K562 (cell line): ENCODE results near the gene DCAF8. TPM values are rescaled to one million over a fixed set of nuclear protein-coding genes. Genes with fewer than 3 reads are reported as not detected.

Experiments used
- ATAC-seq: fragments of 200-7000 bp; cut with Tn5 transposase; 3 replicates; pipeline ENCODE4 v1.9.1; 2020; ENCODE audit warnings: moderate library complexity
- BruUV-seq: library from RNA; stranded (reverse); fragments of 400-500 nt; replicated peaks from 2 replicates; lab custom pipeline; 2021; lab: Mats Ljungman, UMichigan
- CTCF ChIA-PET: fragments of 300-600 bp; formaldehyde crosslinking; extraction: SDS; loops from one replicate; lab custom pipeline; 2021; ENCODE audit warnings: low intra/inter-chr PET ratio; lab: Yijun Ruan, JAX
- POLR2A ChIA-PET: fragments of 300-600, 350-650 bp; sonication (Branson Sonifier 250); formaldehyde crosslinking; extraction: SDS; loops from one replicate; lab custom pipeline; 2021; ENCODE audit warnings: antibody characterized with exemption, inconsistent platforms; lab: Yijun Ruan, JAX
- DNase-seq, 4 experiments: peaks; one replicate each; pipeline versions ENCODE4 v3.0.0 to v3.0.0-alpha.2; 2011 to 2018; ENCODE audit warnings: low spot score in 3 of 4, mixed read lengths in 3 of 4; ENCODE audit errors: extremely low read depth in 1 of 4
- FAIRE-seq: peaks from 2 replicates; lab custom pipeline; 2011; peaks lifted over from hg19 to GRCh38; lab: Jason Lieb, UNC
- H2AFZ ChIP-seq: 2 replicates; pipeline ENCODE4 v1.6.0; 2011; ENCODE audit warnings: low read depth, low read length, control low read depth, inconsistent platforms
- H3K27ac ChIP-seq: fragments of 200-600 bp; 3 replicates; pipeline ENCODE4 v1.8.0; 2011; ENCODE audit warnings: low read depth, mild to moderate bottlenecking, control low read depth, inconsistent platforms, low read length, moderate library complexity, mixed read lengths; ENCODE audit errors: extremely low read depth
- H3K27me3 ChIP-seq, 2 experiments: fragments of 300-600 bp in 1 of 2; 2 replicates in 1 of 2; 3 replicates in 1 of 2; pipeline versions ENCODE4 v1.6.0 to v1.8.0; 2011; ENCODE audit warnings: inconsistent platforms in 2 of 2, low read length in 2 of 2, mild to moderate bottlenecking in 1 of 2, mixed read lengths in 1 of 2, moderate library complexity in 1 of 2; ENCODE audit not compliant: control insufficient read depth in 2 of 2, insufficient read depth in 2 of 2
- H3K36me3 ChIP-seq: fragments of 300-600 bp; 3 replicates; pipeline ENCODE4 v1.8.0; 2011; ENCODE audit warnings: mild to moderate bottlenecking, low read length, inconsistent platforms; ENCODE audit not compliant: control insufficient read depth, insufficient read depth
- H3K4me1 ChIP-seq, 2 experiments: fragments of 200-600 bp in 1 of 2; replicated peaks in 1 of 2; 2 replicates in 1 of 2; 3 replicates in 1 of 2; pipeline versions ENCODE4 v1.5.1 to v1.8.0; 2011; ENCODE audit warnings: inconsistent platforms in 2 of 2, low read length in 2 of 2, mild to moderate bottlenecking in 1 of 2, mixed read lengths in 1 of 2, moderate library complexity in 1 of 2; ENCODE audit not compliant: control insufficient read depth in 2 of 2, insufficient read depth in 2 of 2
- H3K4me2 ChIP-seq: 2 replicates; pipeline ENCODE4 v1.6.1; 2011; ENCODE audit warnings: low read length, control low read depth, inconsistent platforms, mixed read lengths; ENCODE audit not compliant: insufficient read depth
- H3K4me3 ChIP-seq: fragments of 200-600 bp; sonication (generic), shearing (Covaris generic); 2 replicates; pipeline ENCODE4 v1.5.1; 2016; ENCODE audit warnings: control low read depth, inconsistent platforms
- H3K79me2 ChIP-seq: fragments of 200-600 bp; 3 replicates; pipeline ENCODE4 v1.8.0; 2011; ENCODE audit warnings: low read length, inconsistent platforms; ENCODE audit not compliant: control insufficient read depth, insufficient read depth
- H3K9ac ChIP-seq, 2 experiments: 2 replicates each; pipeline versions ENCODE4 v1.6.0 to v1.6.1; 2011; ENCODE audit warnings: low read depth in 2 of 2, low read length in 2 of 2, control low read depth in 1 of 2, inconsistent platforms in 1 of 2, mild to moderate bottlenecking in 1 of 2, mixed read lengths in 1 of 2; ENCODE audit not compliant: insufficient read depth in 1 of 2
- H3K9me1 ChIP-seq: one replicate; pipeline ENCODE4 v1.6.0; 2011; ENCODE audit warnings: inconsistent platforms, mild to moderate bottlenecking, low read length, moderate library complexity; ENCODE audit not compliant: control insufficient read depth, insufficient read depth
- H3K9me3 ChIP-seq: replicated peaks from 2 replicates; pipeline ENCODE4 v1.5.1; 2011; ENCODE audit warnings: low read depth, low read length, inconsistent platforms; ENCODE audit not compliant: control insufficient read depth, insufficient read depth
- H4K20me1 ChIP-seq: replicated peaks from 2 replicates; pipeline ENCODE4 v1.6.1; 2011; ENCODE audit warnings: low read length, inconsistent platforms, mixed read lengths; ENCODE audit not compliant: control insufficient read depth, insufficient read depth
- KAT2B ChIP-seq: IDR thresholded peaks from one replicate; pipeline ENCODE4 v1.6.1; 2012; ENCODE audit warnings: low read depth, mild to moderate bottlenecking, control low read depth, inconsistent platforms, low read length, moderate library complexity
- MTA3 ChIP-seq: fragments of 450-650 bp; formaldehyde crosslinking; IDR thresholded peaks from 2 replicates; pipeline ENCODE4 v1.6.1; 2017; ENCODE audit warnings: mild to moderate bottlenecking, borderline replicate concordance
- PHF21A ChIP-seq: fragments of 450-650 bp; IDR thresholded peaks from 2 replicates; pipeline ENCODE4 v1.6.1; 2017; ENCODE audit warnings: low read depth, borderline replicate concordance
- RBFOX2 ChIP-seq: fragments of 200-400 bp; formaldehyde crosslinking; IDR thresholded peaks from 2 replicates; pipeline ENCODE4 v1.6.1; 2017; ENCODE audit warnings: low read depth, mild to moderate bottlenecking, low read length, moderate library complexity
- SP2 ChIP-seq: IDR thresholded peaks from 2 replicates; pipeline ENCODE4 v1.6.1; 2011; ENCODE audit warnings: mild to moderate bottlenecking, low read depth, low read length, moderate library complexity; ENCODE audit not compliant: poor library complexity, severe bottlenecking; ENCODE audit errors: extremely low read depth
- ZBTB1 ChIP-seq: sonication (generic); formaldehyde crosslinking; IDR thresholded peaks from 2 replicates; pipeline ENCODE4 v1.8.1; 2023; ENCODE audit warnings: missing genetic modification reagents, low read depth, mild to moderate bottlenecking, borderline replicate concordance
- WGBS: fragments of 100-300 bp; shearing (Covaris generic); methylation state at CpG from one replicate; pipeline ENCODE4 v1.1.6; 2016; ENCODE audit warnings: low coverage, mixed read lengths; ENCODE audit not compliant: insufficient coverage; ENCODE audit errors: missing lambda C conversion rate; 5-methylcytosine and 5-hydroxymethylcytosine counted together
- in situ Hi-C: fragments of 300-500 bp; cut with MboI; formaldehyde crosslinking; loops from 4 replicates; pipeline ENCODE4 v1.15.0; 2018; ENCODE audit warnings: inconsistent platforms, mixed read lengths
- intact Hi-C: fragments of 100-400 bp; cut with micrococcal nuclease; formaldehyde crosslinking; loops from 2 replicates; pipeline ENCODE4 v1.14.2; 2022
- polyA plus RNA-seq, 8 experiments: library from polyadenylated mRNA; depleted of rRNA in 4 of 8; stranded (reverse) in 5 of 8; unstranded in 3 of 8; fragments of >200 nt; fragmentation: Nextera tagmentation in 2 of 8; fragmentation: Illumina TruSeq in 1 of 8; extraction: Ambion mirVana in 2 of 8; extraction: Trizol in 1 of 8; gene quantifications; 2 replicates each; pipeline versions ENCODE4 v1.2.1 to v1.2.3, GENCODE V29; 2011 to 2014; ENCODE audit warnings: inconsistent platforms in 1 of 8, missing spikeins in 1 of 8
- total RNA-seq, 7 experiments: library from RNA; depleted of rRNA in 6 of 7; stranded (reverse); fragments of >200 nt in 6 of 7; fragmentation: Illumina TruSeq in 2 of 7; extraction: Trizol in 2 of 7; gene quantifications; 2 replicates each; pipeline versions ENCODE4 v1.2.1 to v1.2.3, GENCODE V29; 2011 to 2021; ENCODE audit warnings: low replicate concordance in 1 of 7

The DCAF8 gene
- total and polyA plus RNA-seq, 9 of the 15 experiments (the other 6 are each of a cell fraction or from before 2014, with no cell fraction given): 11.6 to 149 (median 81.3) TPM

DNA sequence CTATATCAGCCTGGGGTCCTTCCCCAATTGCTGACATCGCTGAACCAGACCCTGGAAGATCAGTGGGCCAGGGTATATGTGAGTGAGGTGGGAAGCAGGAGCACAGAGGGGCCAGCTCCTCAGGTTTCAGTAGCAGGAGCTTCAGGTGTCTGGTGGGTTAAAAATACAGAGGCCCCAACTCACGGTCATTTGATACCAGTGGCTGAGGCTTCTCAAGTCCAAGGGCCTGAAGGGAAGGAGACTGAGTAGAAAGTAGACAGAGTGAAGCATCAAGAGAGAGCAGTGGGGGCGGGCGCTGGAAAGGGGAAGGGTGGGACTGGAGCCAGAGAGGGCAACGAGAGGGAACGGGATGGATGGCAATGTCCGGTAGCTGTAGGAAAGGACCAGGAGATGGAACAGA is 74.0 kb downstream of the DCAF8 start:
- no peaks in the 10 kb centered on the region for H3K9me3 ChIP-seq
- no peaks in the 10 kb centered on the region for H4K20me1 ChIP-seq
- TF ChIP-seq MTA3 (no peak), SP2 (no peak), RBFOX2 (no peak), PHF21A (no peak), ZBTB1 (CRISPR knock-in tag) (no peak), KAT2B (no peak)
- TF ChIP-seq, all 486 proteins: peak for 0
- no peak for FAIRE-seq
- intact Hi-C loops: no loop called here
- Histone ChIP-seq H3K36me3 (no peaks in the 10 kb centered on the region), H3K79me2 (no peaks in the 10 kb centered on the region), H3K4me1 (peaks cover 2 to 4% of the 10 kb centered on the region in 2 experiments), H3K9ac (no peak overlapping the region), H3K4me2 (no peak overlapping the region), H3K4me3 (no peak overlapping the region), H2AFZ (no peak overlapping the region), H3K27ac (no peak overlapping the region), H3K9me1 (no peaks in the 10 kb centered on the region), H3K27me3 (peaks cover 22 to 48% of the 10 kb centered on the region in 2 experiments; a peak in 4 of 5 replicates)
- DNase-seq: no peak
- 11% methylated on average over 2 of the region's 7 CpGs for WGBS
- ChIA-PET POLR2A (interaction anchor here (0.5 kb wide), 1 partner anchor 172 kb away, joined by 5 read pairs; no protein-coding TSS in a partner anchor), CTCF (no interaction called here)
- in situ Hi-C loops: no loop called here
- no TSS peak for BruUV-seq
- ATAC-seq: no peak
